ENCODE measurements around the gene CETN1.

The CETN1 gene

GRCh38 chr18:579238-579637, 942 bp upstream of the CETN1 start:
- no peak for TF ChIP-seq CTCF (IDR thresholded peaks at IDR 0.05)

- TF ChIP-seq CTCF (IDR thresholded peaks at IDR 0.05): no peak
Observed at GRCh38 chr18:581096-581495, 916 bp downstream of the CETN1 start.

- no peak for TF ChIP-seq CTCF (IDR thresholded peaks at IDR 0.05)
Observed at GRCh38 chr18:582465-582864, 2.3 kb downstream of the CETN1 start.

GRCh38 chr18:595068-595467, 14.9 kb downstream of the CETN1 start:
- no peak for TF ChIP-seq CTCF (IDR thresholded peaks at IDR 0.05)

GRCh38 chr18:595571-595970, 15.4 kb downstream of the CETN1 start:
- no peak for TF ChIP-seq CTCF (IDR thresholded peaks at IDR 0.05)

- no peak for TF ChIP-seq CTCF (IDR thresholded peaks at IDR 0.05)
Observed at GRCh38 chr18:596288-596881, 16.2 kb downstream of the CETN1 start.

- TF ChIP-seq CTCF (IDR thresholded peaks at IDR 0.05): no peak
Observed at GRCh38 chr18:598124-598589, 18.0 kb downstream of the CETN1 start.

- TF ChIP-seq CTCF (IDR thresholded peaks at IDR 0.05): no peak
Observed at GRCh38 chr18:600107-600506, 19.9 kb downstream of the CETN1 start.
